IPS-20b (cell line): ENCODE results near the gene ALPL.

Experiments
- H3K27ac ChIP-seq: one replicate; pipeline ENCODE4 v1.5.1; 2013; ENCODE audit warnings: low read length
- H3K27me3 ChIP-seq: 2 replicates; pipeline ENCODE4 v1.6.1; 2013; ENCODE audit warnings: mild to moderate bottlenecking, low read length, inconsistent platforms; ENCODE audit not compliant: insufficient read depth
- H3K36me3 ChIP-seq: 2 replicates; pipeline ENCODE4 v1.6.1; 2013; ENCODE audit warnings: low read depth, mild to moderate bottlenecking, inconsistent platforms, low read length, moderate library complexity; ENCODE audit not compliant: insufficient read depth
- H3K4me1 ChIP-seq: 2 replicates; pipeline ENCODE4 v1.6.1; 2013; ENCODE audit warnings: mild to moderate bottlenecking, control low read depth, inconsistent platforms, low read length, moderate library complexity; ENCODE audit not compliant: insufficient read depth
- H3K4me3 ChIP-seq: 2 replicates; pipeline ENCODE4 v1.5.1; 2013; ENCODE audit warnings: mild to moderate bottlenecking, low read length, inconsistent platforms
- H3K9ac ChIP-seq: 2 replicates; pipeline ENCODE4 v1.6.1; 2013; ENCODE audit warnings: low read depth, mild to moderate bottlenecking, inconsistent platforms, low read length, moderate library complexity
- H3K9me3 ChIP-seq: 2 replicates; pipeline ENCODE4 v1.6.1; 2013; ENCODE audit warnings: mild to moderate bottlenecking, low read depth, low read length, inconsistent platforms; ENCODE audit not compliant: insufficient read depth

The ALPL gene

GRCh38 chr1:21522525-21523038 lies 13.4 kb downstream of the ALPL start:
- Histone ChIP-seq H3K27ac (no peak overlapping the region), H3K36me3 (no peaks in the 10 kb centered on the region), H3K4me1 (peaks cover 27% of the 10 kb centered on the region), H3K27me3 (no peaks in the 10 kb centered on the region), H3K9me3 (no peaks in the 10 kb centered on the region), H3K4me3 (no peak overlapping the region), H3K9ac (no peak overlapping the region)

- H3K4me3 ChIP-seq: no peak overlapping the region
- H3K27me3 ChIP-seq: no peaks in the 10 kb centered on the region
- peaks cover 19% of the 10 kb centered on the region; the same call in 1 of the 2 replicates for H3K4me1 ChIP-seq
- no peaks in the 10 kb centered on the region for H3K9me3 ChIP-seq
- H3K27ac ChIP-seq: no peak overlapping the region
- H3K36me3 ChIP-seq: no peaks in the 10 kb centered on the region
- H3K9ac ChIP-seq: no peak overlapping the region
Observed at GRCh38 chr1:21523297-21523813, 14.1 kb downstream of the ALPL start.

- Histone ChIP-seq H3K36me3 (peaks cover 2% of the 10 kb centered on the region; the same call in 1 of the 2 replicates), H3K9me3 (no peaks in the 10 kb centered on the region), H3K27me3 (no peaks in the 10 kb centered on the region), H3K9ac (no peak overlapping the region), H3K4me3 (no peak overlapping the region), H3K4me1 (peaks cover 11% of the 10 kb centered on the region; the same call in 1 of the 2 replicates), H3K27ac (no peak overlapping the region)
Observed at GRCh38 chr1:21524220-21524619, 15.0 kb downstream of the ALPL start.

- H3K27ac ChIP-seq: no peak overlapping the region
Observed at GRCh38 chr1:21524686-21525339, 15.6 kb downstream of the ALPL start.

GRCh38 chr1:21525340-21525717 lies 16.1 kb downstream of the ALPL start:
- H3K27ac ChIP-seq: no peak overlapping the region
- peaks cover 8% of the 10 kb centered on the region for H3K4me1 ChIP-seq

More at GRCh38 chr1:21524686-21525339, 15.6 kb downstream of the ALPL start:
- Histone ChIP-seq H3K27me3 (no peaks in the 10 kb centered on the region), H3K36me3 (peaks cover 4% of the 10 kb centered on the region; the same call in 1 of the 2 replicates), H3K4me3 (no peak overlapping the region), H3K9me3 (no peaks in the 10 kb centered on the region), H3K4me1 (peaks cover 5% of the 10 kb centered on the region; the same call in 1 of the 2 replicates), H3K9ac (no peak overlapping the region)

GRCh38 chr1:21526441-21526840 lies 17.2 kb downstream of the ALPL start:
- Histone ChIP-seq H3K36me3 (peaks cover 4% of the 10 kb centered on the region; the same call in 1 of the 2 replicates), H3K4me3 (no peak overlapping the region)

More at GRCh38 chr1:21525340-21525717, 16.1 kb downstream of the ALPL start:
- H3K27me3 ChIP-seq: no peaks in the 10 kb centered on the region
- H3K36me3 ChIP-seq: peaks cover 4% of the 10 kb centered on the region; the same call in 1 of the 2 replicates
- no peak overlapping the region for H3K4me3 ChIP-seq
- H3K9ac ChIP-seq: no peak overlapping the region
- no peaks in the 10 kb centered on the region for H3K9me3 ChIP-seq

GRCh38 chr1:21530368-21531016 lies 21.3 kb downstream of the ALPL start:
- Histone ChIP-seq H3K4me1 (peaks cover 5% of the 10 kb centered on the region), H3K36me3 (peaks cover 4% of the 10 kb centered on the region; the same call in 1 of the 2 replicates), H3K27ac (no peak overlapping the region), H3K9ac (no peak overlapping the region), H3K27me3 (no peaks in the 10 kb centered on the region), H3K9me3 (no peaks in the 10 kb centered on the region), H3K4me3 (no peak overlapping the region)

More at GRCh38 chr1:21526441-21526840, 17.2 kb downstream of the ALPL start:
- Histone ChIP-seq H3K9me3 (no peaks in the 10 kb centered on the region), H3K9ac (no peak overlapping the region), H3K27ac (no peak overlapping the region), H3K27me3 (no peaks in the 10 kb centered on the region), H3K4me1 (peaks cover 5% of the 10 kb centered on the region)

- Histone ChIP-seq H3K9me3 (no peaks in the 10 kb centered on the region), H3K4me1 (peaks cover 5% of the 10 kb centered on the region), H3K9ac (no peak overlapping the region), H3K27me3 (no peaks in the 10 kb centered on the region), H3K27ac (no peak overlapping the region), H3K4me3 (no peak overlapping the region), H3K36me3 (peaks cover 4% of the 10 kb centered on the region; the same call in 1 of the 2 replicates)
Observed at GRCh38 chr1:21531241-21531640, 22.0 kb downstream of the ALPL start.

- peaks cover 9% of the 10 kb centered on the region for H3K4me1 ChIP-seq
- no peak overlapping the region for H3K4me3 ChIP-seq
- H3K27ac ChIP-seq: no peak overlapping the region
- no peaks in the 10 kb centered on the region for H3K27me3 ChIP-seq
- no peaks in the 10 kb centered on the region for H3K9me3 ChIP-seq
- H3K9ac ChIP-seq: no peak overlapping the region
- peaks cover 4% of the 10 kb centered on the region; the same call in 1 of the 2 replicates for H3K36me3 ChIP-seq
Observed at GRCh38 chr1:21532496-21532895, 23.3 kb downstream of the ALPL start.

- no peak overlapping the region for H3K4me3 ChIP-seq
- H3K27ac ChIP-seq: no peak overlapping the region
- no peaks in the 10 kb centered on the region for H3K9me3 ChIP-seq
- H3K36me3 ChIP-seq: peaks cover 4% of the 10 kb centered on the region; the same call in 1 of the 2 replicates
- H3K27me3 ChIP-seq: no peaks in the 10 kb centered on the region
- H3K4me1 ChIP-seq: peaks cover 14% of the 10 kb centered on the region
- H3K9ac ChIP-seq: no peak overlapping the region
Observed at GRCh38 chr1:21532992-21533534, 23.8 kb downstream of the ALPL start.

GRCh38 chr1:21534146-21534545 lies 24.9 kb downstream of the ALPL start:
- H3K9ac ChIP-seq: 0 out of 2 replicates have a peak overlapping the region, but pooled peaks have one; percentile 15
- H3K27ac ChIP-seq: no peak overlapping the region
- H3K4me1 ChIP-seq: peaks cover 16% of the 10 kb centered on the region
- H3K9me3 ChIP-seq: no peaks in the 10 kb centered on the region
- H3K27me3 ChIP-seq: no peaks in the 10 kb centered on the region
- H3K4me3 ChIP-seq: no peak overlapping the region
- peaks cover 3% of the 10 kb centered on the region; the same call in 1 of the 2 replicates for H3K36me3 ChIP-seq
